GM11168 (cell line): ENCODE data around the gene PTPRE.
"Not testable (repeated sequence)": the region's sequence is repeated elsewhere in the genome, so short reads cannot be mapped to it uniquely, and the experiment has no call there.

ENCODE experiments used
- in situ Hi-C: fragments of 300-500 bp; cut with MboI; formaldehyde crosslinking; loops from one replicate; pipeline ENCODE4 v1.12.0; 2022; ENCODE audit warnings: low sequenced_read_pairs; ENCODE audit not compliant: unreplicated experiment

PTPRE gene

DNA sequence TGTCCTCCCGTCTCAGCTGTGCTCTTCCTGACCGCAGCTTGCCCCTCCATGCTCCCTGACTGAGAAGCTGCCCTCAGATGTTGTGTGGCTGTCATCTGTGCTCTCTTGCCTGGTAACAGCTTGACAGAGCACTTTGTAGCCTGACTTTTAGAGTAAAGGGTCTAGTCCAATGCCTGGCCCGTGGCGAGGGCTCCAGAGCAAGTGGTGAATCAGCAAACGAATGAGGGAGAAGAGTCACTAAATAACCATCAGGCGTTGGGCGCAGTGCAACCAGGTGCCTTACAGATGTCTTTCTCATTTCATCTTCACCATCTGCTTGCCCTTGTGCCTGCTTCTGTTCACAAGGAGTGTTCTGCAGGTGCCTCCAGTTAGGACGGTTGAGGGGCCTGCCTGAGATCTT, 173.7 kb downstream of the PTPRE start:
- in situ Hi-C loops: no loop called here

DNA sequence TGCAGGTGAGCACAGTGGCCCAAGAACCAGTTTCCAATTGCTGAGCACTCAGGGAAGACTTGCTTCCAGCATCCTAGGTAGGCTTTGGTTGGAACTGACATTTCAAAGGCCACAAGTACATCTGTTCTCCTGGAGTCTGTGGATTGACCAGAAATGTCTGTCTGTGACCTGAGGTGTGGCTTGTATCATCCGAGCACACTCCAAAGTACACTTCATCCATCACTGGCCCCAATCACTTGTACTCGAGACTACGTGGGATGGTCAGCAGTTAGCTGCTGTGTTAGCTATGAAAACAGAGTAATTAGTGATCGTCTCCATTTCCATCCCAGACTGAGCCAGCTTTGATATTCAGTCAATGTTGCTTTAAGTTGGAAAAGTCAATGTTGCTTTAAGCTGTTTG, 174.3 kb downstream of the PTPRE start:
- in situ Hi-C loops: no loop called here

DNA sequence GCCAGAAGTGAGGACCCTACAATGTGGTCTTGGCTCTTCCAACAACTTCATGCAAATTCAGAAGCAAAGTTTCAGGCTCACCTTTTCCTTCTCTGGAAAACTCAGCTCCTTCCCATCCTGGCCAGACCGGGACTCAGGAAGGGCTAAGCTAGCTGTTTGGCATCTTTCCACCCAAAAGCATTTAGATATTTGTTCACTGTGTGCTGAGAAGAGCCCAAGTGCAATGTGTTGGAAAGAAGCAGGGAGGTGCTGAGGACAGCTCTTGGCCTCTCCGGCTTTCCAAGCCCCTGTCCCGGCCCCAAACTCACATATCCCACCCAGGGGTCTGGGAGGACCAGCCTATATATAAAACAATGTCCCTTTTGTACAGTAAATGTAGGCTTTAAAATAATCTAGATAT, 174.8 kb downstream of the PTPRE start:
- in situ Hi-C loops: no loop called here

DNA sequence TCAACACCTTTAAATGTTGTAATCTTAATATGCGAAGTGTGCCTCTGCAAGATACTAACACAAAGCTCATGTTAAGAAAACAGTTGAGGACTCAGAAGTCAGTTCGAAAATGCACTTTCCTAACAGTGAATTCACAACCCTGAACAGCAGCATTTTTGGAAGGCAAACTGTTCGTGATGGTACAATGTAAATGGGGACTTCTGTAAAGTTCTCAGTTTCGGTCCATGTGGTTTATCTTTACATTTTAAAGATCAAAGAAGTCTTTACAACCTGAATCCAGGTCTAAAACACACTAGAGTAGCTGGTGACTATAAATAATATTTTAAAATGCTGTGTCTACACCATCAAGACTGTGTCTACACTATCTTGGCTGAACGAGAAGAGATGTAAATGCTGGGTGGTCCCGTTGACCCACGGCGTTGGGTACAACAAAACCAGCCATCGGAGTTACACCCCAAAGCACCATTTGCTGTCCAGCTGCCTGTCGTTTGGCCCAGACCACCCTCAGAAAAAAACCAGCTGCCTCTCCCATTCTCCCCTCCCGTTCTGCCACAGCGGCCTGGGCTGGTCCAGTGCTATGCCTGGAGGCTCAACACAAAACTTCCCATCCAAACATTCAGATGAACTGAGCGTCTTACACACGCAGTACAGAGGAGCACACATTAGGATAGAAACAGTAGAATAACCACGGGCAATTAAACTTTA, 176.4 kb downstream of the PTPRE start:
- in situ Hi-C loops: no loop called here

DNA sequence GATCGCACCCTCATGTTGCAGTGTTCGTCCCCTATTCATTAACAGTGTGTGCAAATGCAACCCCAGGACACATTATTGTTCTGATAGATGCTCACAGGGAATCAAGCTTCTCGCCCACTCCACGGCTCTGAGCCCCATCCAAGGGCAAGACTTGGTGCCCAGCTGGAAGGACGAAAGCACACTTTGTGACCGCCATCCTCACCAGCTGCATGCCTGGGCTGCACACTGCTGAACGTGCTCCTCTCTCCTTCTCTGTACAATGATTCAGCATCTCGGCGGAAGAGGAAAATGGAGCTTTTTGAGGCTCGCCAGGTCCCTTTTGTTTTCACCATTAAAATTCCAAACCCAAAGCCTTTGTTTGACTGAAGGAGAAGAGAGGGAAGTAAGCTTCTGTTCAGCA, 177.5 kb downstream of the PTPRE start:
- in situ Hi-C loops: no loop called here

DNA sequence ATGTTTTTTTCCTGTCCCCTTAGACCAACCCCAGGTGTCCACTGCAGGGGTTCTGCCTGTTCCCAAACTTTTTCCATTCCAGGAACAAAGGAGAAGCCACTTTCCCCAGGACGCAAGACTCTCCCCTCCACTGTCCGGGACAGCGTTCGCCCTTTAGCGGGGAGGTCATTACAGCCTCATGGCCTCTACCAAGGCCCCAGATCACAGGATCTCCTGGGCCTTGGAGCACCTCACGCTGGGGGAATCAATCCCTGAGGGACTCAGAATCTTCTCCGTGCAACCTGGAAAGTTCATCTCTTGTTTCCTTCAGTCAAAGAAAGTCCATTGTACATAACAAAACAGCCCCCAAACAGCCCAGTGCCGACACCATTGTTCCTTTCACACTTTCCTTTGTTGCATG, 178.1 kb downstream of the PTPRE start:
- in situ Hi-C loops: no loop called here

DNA sequence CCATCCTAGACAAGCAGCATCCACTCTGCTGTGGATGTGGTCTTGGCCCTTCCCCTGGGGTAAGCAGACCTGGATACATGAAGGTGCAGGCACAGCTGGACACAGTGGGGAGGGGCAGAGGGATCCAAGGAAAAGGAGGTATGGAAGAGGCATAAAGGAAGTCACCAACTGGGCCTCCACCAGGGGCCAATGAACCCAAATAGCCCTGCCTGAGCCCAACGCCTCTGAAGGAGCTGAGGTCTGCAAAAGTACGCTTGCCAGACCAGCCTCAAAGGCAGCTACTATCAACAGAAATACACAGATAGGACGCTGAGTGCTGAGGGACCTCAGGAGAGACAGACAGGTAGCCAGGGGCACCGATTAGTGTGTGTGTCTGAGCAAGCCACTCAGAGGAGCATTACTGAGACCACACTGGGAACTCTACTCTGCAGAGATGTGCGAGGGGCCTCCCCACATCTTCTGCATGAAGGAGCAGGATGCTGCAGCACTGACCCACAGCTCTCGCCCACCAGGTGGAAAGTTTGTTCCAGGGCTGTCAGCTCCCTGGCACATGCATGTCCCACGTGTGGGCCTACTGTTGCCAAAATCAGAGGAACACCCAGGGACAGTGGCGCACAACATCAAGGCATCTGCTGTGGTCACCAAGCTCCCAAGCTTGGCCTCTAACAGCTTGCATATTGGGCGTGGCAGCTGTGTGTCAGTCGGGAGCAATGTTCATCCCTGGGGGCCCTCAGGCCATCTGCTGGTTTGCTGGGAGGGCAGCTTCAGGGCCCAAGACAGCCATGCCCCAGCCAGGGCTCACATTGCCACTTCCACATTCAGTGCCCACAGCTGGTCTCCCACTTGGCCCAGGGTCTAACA, 179.3 kb downstream of the PTPRE start:
- in situ Hi-C loops: no loop called here

DNA sequence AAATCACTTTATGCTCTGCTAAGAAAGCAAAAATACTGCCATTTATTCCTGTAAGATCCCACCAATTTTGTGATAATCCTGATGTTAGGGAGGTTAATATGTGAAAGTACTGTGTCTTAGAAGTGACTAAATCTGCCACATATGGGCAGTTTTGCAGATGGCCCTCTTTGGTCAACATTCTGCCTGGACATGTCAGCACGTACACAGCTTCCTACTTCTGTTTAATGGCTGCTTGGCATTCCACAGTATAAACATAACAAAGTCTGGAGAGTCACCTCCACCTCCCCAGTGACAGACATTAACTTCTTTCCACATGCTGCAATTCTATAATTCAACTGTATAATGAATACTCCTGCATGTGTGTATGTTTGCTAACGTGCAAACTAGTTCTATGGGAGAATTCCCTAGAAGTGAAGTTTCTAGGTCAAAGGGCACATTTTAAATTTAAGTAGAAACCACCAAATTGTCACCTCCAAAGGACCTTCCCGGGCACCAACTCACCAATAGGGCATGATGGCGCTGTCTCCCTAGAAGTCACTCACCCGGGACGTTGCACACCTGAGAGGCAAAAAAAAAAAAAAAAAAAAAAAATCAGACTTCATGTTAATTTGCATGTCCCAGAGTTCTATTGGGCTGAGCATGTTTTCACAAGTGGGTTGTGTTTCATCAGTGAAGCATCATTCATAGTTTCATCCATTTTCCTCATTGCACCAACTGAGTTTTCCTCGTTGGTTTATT, 180.4 kb downstream of the PTPRE start:
- in situ Hi-C loops: no loop called here

DNA sequence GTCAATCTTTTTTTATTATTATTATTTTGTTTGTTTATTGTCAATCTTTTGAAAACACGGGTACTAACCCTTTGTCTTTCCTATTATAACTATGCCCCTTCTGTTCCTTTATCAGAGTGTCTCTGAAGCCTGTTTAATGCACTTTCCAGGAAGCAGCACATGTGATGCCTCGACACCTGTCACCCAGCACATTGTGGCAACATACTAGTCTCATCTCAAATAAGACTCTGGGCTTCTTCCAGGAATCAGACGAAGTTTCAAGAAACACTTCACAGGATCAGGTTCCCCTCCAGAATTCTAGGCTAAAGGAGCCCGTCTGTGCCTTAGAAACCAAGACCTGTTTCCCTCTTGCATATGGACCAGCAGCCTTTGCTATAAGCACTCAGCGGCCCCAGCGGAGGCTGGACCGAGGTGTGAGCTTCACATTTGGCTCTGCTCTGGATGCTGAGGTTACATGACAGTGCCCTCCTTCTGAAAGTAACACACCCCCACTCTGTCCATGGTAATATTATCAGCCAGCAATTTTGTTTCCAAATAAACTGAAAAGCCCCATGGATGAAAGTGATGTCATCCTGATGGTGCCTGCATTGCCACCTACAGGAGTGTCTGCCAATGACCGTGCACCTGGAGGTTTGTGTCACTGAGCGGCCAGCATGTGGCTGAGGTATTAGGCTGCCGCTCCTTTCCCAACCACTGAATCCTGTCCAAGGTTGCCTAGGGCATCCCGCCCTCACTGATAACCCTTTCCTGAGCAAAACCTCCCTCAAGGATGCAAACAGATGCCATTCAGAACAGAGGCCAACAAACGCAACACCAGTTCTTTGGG, 181.2 kb downstream of the PTPRE start:
- in situ Hi-C loops: no loop called here

DNA sequence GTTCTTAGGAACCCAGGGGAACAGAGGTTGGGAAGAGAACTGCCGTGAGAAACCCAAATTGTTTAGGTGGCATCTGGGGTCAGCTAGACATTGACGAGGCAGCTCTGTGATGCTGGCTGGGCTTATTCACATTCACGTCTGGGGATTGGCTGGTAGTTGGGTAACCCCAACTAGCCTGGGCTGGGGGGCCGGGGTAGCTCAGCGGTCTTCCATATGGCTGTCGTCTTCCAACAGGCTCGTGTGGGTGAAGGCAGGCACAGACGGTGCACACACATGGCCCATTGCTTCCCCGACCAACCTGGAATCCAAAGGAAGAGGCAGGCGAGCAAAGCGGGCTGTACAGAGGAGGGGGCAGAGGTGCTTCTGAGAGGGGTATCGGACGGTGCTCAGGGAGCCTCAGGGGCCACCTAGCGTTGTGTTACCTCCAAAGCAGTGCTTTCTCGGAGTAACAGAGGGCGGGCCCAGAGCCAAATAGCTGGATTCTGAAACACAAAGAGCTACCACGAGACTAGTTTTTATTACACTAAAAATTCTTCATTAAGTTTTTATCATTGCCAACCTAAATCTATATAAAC, 184.8 kb downstream of the PTPRE start:
- in situ Hi-C loops: no loop called here

DNA sequence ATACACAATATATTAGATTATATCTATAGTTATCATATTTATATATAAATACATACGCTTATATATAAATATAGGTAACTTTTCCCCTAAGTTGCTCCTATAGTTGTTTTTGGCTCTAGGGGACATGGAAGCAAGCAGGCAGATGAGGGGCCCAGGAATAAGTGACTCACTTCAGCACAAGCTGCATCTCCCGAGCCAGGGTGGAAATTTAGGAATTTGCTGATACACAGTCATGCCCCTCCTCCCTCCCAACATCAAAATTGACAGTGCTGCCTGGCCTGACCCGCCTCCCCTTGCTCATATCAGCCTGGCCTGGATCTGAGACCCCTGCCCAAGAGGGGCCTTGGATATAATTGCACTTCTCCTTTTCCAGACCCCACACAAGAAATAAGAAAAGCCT, 185.6 kb downstream of the PTPRE start:
- in situ Hi-C loops: no loop called here

DNA sequence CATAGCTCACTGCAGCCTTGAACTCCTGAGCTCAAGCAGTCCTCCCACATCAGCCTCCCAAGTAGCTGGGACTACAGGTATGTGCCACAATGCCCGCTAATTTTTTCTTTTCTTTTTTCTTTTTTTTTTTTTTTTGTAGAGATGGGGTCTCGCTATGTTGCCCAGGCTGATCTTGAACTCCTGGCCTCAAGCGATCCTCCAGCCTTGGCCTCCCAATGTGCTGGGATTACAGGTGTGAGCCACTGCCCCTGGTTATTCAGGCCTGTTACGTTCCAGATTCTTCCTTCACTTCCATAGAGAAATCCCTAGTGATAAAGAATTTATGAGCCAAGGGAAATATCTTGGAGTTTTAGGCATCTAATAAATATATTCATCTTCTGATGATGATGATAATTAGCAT, 187.7 kb downstream of the PTPRE start:
- in situ Hi-C loops: not testable (repeated sequence)

DNA sequence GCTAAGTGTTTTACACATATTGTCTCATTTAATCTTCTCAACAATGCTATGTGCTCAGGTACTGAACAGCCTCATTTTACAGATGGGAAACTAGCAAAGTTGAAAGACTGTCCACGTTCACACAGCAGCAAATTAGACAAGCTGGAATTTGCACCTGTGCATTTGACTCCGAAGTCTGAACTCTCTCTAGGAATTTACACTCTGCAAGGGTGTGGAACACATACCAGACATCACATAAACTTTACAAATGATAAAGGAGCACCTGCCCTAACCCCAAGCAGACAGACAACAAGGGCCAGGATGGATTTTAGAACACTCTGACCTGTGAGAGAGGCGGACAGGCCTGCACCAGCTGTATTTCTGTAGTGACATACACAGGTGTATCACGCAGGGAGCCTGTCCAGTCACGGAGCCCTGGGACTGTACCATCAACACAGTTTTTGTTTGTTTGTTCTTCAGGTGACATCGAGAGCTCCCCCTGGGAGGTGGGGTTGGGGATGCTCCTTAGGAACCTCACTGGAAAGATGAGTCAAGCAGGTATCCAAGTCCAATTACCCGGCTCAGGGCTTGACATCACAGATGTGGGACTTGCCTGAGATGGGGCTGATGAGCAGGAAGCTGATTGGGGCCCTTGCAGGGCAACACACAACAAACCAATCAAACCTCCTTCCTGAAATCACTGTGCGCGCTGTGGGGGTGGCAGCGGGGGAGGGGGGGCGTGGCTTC, 188.3 kb downstream of the PTPRE start:
- in situ Hi-C loops: no loop called here

DNA sequence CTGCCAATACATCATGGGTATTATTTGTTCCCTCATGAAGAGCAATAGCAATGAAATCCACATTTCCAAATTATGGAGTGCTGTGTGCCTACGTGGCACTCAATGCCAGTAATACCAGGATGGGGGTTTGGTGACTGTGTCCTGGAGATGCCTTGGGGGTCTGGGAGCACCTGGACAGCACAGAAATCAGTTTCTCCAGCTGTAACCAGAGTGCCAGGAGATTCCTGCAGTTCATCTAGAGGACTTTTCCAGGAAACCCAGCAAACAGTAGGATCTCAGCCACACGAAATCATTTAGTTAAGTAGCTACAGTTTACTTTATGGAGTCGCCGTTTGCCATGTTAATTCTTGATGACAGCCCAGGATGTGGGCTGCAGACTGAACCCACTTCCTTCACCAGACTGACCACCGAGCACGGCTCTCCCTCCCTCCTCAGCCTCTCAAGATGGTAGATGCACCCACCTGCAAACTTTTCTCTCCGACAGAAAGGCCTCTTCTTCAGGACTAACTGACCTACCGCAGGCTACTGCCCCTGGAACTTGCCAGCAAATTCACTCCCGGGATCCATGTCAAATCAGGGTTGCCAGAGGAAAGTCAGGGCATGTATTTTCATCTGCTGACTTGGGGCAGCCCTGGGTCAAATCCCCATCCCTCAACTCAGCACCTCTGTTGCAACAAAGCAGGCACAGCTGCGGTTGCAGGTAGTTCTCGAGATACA, 189.0 kb downstream of the PTPRE start:
- in situ Hi-C loops: no loop called here

DNA sequence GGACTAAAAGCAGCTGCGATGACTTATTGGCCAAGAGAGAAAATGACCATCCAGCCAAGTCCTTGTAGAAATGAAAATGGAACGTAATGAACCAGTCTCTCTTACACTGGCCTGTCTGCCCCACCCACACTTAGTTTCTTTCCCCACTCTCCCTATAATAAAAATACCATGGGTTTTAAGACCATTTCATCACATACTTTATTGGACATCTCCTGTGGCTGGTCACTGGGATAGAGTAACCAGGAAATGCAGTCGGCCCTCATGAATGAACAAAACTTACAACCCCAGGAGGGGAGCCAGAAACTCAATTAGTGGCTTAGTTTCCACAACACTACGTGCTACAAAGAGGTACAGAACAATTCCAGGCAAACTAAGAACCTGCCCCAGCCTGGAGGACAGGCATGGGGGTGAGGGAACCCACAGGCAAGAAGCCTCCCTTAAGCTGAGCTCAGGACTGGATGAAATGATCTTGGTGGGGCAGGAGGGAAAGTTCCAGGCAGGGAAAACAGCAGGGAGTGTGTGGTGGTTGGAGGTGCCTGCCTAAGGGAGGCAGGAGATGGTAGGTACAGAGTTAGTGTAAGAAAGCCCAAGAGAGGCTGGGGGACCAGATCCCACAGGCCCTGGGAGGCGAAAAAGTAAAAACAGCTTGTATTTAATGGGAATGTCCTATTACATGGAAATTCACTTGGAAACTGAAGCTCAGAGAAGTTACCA, 189.7 kb downstream of the PTPRE start:
- in situ Hi-C loops: no loop called here

DNA sequence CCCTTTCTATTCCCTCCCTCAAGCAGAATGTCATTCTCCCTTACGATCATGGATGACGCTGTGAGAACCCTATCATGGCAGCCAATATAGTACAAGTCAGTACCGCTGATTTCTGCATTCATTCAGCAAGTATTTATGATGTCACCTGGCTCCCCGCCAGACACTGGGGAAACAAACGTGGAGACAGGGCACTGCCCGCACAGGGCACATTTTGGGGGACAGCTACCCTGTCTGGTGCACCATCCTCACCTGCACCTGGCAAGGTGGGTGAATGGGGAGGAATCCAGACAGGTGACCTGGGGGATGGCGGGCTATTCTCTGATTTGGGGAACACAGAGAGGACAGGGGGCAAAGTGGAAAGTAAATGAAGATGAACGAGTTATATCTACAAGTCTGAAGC, 190.9 kb downstream of the PTPRE start:
- in situ Hi-C loops: no loop called here

DNA sequence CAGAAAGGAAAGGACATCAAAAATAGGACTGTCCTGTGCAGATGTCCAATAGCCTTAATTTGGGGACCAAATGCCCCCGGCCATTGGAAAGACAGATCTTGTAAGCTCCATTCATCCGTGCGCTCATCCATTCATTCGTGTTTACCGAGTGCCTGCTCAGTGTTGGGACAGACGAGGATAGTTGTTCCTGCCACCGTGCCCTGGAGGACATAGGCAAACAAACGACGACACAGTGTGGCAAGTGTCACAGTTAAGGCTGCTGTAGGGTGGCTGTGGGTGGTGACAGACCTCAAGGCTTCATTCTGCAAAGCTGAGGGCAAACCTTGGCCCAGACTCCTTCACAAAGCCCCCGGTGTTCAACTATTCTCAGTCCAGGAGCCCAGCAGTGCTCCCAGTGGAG, 191.7 kb downstream of the PTPRE start:
- in situ Hi-C loops: no loop called here

DNA sequence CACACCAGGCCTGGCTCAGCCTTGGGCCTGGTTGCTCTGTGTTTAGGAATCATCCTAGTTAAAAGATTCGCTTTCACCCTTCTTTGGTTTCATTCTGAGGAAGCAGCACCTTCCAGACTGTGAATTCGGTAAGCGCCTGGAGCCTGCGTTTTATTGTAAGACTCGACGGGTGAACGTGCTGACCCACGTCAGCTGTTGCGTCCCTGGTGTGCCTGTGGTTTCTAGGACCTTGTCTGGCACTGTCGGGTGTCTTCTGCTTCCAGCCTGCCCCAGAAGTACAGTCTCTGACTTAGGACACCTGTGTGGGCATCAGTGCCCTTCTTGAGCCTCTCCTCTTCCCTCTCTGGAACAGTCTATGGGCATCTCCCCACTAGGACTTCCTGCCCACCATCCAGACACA, 193.0 kb downstream of the PTPRE start:
- in situ Hi-C loops: no loop called here
